Colon (tissue), 2 donors: ENCODE results near the gene TXNRD2.

Experiments
- FAIRE-seq: peaks from 2 replicates; lab custom pipeline; 2012; peaks lifted over from hg19 to GRCh38; lab: Jason Lieb, UNC
- donor health status: control.
- donor health status: control.

The TXNRD2 gene

GRCh38 chr22:19862619-19863246 lies 78.9 kb downstream of the TXNRD2 start:
- FAIRE-seq, result no peak

- no peak for FAIRE-seq
These were observed 81.6 kb downstream of the TXNRD2 start for GRCh38 chr22:19859861-19860510.

- FAIRE-seq, result no peak
These were observed 84.2 kb downstream of the TXNRD2 start for GRCh38 chr22:19857382-19857781.

GRCh38 chr22:19855504-19856409 lies 85.9 kb downstream of the TXNRD2 start:
- FAIRE-seq, result no peak

GRCh38 chr22:19854778-19855503 lies 86.7 kb downstream of the TXNRD2 start, which contains the start of the genes GNB1L and RTL10:
Gene GNB1L (minus strand): TSS chr22:19854874. CDS start chr22:19821355, 33,519 bp downstream.
Gene RTL10 (minus strand): TSS chr22:19854874. CDS start chr22:19852261, 2,613 bp downstream.
- FAIRE-seq, result no peak

- FAIRE-seq, result no peak
These were observed 87.5 kb downstream of the TXNRD2 start for GRCh38 chr22:19853879-19854777.

- no peak for FAIRE-seq
These were observed 88.3 kb downstream of the TXNRD2 start for GRCh38 chr22:19853058-19853878.

GRCh38 chr22:19852177-19852781 lies 89.3 kb downstream of the TXNRD2 start:
- no peak for FAIRE-seq

- no peak for FAIRE-seq
These were observed 90.1 kb downstream of the TXNRD2 start for GRCh38 chr22:19851291-19852176.

- FAIRE-seq, result no peak
These were observed 90.9 kb downstream of the TXNRD2 start for GRCh38 chr22:19850763-19851109.

- no peak for FAIRE-seq
These were observed 91.5 kb downstream of the TXNRD2 start for GRCh38 chr22:19849835-19850762.

- no peak for FAIRE-seq
These were observed 93.1 kb downstream of the TXNRD2 start for GRCh38 chr22:19848298-19849224.

- FAIRE-seq, result no peak
These were observed 94.3 kb downstream of the TXNRD2 start for GRCh38 chr22:19847345-19847632.

GRCh38 chr22:19846620-19847344 lies 94.8 kb downstream of the TXNRD2 start:
- FAIRE-seq, result no peak

- FAIRE-seq, result no peak
These were observed 96.4 kb downstream of the TXNRD2 start for GRCh38 chr22:19845054-19845722.
